ENCODE results near the gene BIK. TPM values are rescaled to one million over a fixed set of nuclear protein-coding genes. Genes with fewer than 3 reads are reported as not detected.

Gene BIK
- total RNA-seq, 1 donor from 2014 or later: 1.7 TPM

DNA sequence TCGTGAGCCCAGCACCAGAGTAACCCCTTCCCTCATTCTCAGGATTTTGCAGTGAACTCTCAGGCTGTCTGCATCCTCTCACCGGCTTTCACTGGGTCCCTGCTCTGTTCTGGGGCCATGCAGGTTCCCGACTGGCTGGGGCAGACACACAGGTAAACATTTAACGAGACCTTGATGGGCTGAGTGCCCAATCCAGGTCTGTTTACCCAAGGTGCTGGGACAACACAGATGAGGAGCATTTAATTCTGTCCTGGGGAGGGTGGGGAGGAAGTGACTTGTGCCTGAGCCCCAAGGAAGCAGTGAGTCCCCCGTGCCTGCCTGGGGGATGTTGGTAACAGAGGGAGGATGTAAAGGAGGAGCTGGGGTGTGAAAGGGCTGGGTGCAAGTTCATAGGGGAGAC lies 4.4 kb downstream of the BIK start:
- Mint-ChIP-seq H3K4me1 (ENCODE audit: low read depth) (peaks cover 14% of the 10 kb centered on the region), H3K36me3 (ENCODE audit: insufficient read depth) (no peaks in the 10 kb centered on the region), H3K27me3 (peaks cover 31% of the 10 kb centered on the region), H3K9me3 (ENCODE audit: low read depth) (no peaks in the 10 kb centered on the region), H3K4me3 (ENCODE audit: low read depth) (no peak overlapping the region), H3K27ac (no peak overlapping the region)
- TF ChIP-seq, protein P1, sequence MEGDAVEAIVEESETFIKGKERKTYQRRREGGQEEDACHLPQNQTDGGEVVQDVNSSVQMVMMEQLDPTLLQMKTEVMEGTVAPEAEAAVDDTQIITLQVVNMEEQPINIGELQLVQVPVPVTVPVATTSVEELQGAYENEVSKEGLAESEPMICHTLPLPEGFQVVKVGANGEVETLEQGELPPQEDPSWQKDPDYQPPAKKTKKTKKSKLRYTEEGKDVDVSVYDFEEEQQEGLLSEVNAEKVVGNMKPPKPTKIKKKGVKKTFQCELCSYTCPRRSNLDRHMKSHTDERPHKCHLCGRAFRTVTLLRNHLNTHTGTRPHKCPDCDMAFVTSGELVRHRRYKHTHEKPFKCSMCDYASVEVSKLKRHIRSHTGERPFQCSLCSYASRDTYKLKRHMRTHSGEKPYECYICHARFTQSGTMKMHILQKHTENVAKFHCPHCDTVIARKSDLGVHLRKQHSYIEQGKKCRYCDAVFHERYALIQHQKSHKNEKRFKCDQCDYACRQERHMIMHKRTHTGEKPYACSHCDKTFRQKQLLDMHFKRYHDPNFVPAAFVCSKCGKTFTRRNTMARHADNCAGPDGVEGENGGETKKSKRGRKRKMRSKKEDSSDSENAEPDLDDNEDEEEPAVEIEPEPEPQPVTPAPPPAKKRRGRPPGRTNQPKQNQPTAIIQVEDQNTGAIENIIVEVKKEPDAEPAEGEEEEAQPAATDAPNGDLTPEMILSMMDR (IDR thresholded peaks at IDR 0.05; ENCODE audit: unreplicated experiment): no peak
- no peak for DNase-seq (ENCODE audit: low spot score, unreplicated experiment)

- no peaks in the 10 kb centered on the region for H3K36me3 Mint-ChIP-seq (ENCODE audit: insufficient read depth)
- peaks cover 11% of the 10 kb centered on the region for H3K4me1 Mint-ChIP-seq (ENCODE audit: low read depth)
- no peak for DNase-seq (ENCODE audit: low spot score, unreplicated experiment)
- H3K27ac Mint-ChIP-seq: no peak overlapping the region
- no peak overlapping the region for H3K4me3 Mint-ChIP-seq (ENCODE audit: low read depth)
- peaks cover 20% of the 10 kb centered on the region for H3K27me3 Mint-ChIP-seq
- H3K9me3 Mint-ChIP-seq (ENCODE audit: low read depth): no peaks in the 10 kb centered on the region
- TF ChIP-seq, protein P1 (IDR thresholded peaks at IDR 0.05; ENCODE audit: unreplicated experiment): no peak
Measured at GRCh38 chr22:43116932-43117331, 6.4 kb downstream of the BIK start.

DNA sequence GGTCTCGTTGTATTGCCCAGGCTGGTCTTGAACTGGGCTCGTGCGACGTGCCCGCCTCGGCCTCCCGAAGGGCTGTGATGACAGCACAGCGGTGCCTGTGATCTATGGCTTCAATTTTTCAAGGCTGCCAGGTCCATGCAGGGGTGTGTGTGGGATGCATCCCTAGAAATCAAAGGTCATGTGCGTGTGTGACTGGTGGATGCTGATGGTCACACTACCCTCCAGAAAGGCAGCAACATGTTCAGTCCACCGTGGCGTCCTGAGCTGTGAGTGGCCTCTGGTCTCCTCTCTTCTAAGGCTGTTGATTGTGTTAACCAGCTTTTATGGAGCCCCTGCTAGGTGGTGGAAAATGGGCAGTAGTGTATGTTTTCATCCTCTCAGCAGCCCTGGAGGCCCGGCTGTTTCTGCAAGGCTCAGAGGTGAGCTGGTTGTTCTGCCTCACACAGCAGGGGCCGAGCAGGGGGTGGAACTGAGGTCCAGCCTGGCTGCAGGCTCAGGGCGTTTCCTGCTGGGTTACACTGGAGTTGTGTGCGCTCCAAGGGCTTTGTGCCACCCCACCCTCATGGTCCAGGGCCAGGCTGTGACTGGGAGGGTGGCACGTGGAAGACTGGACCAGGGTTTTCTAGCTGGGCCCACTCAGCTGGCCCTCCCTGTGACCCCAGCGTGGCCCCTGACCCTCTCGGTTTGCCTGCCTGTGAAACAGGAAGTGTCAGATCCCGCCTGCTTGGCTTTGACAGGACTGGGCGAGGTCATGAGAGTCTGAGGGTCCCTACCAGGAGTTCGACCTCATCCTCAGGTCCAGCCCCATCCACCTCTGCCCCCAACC lies 7.7 kb downstream of the BIK start:
- Mint-ChIP-seq H3K4me1 (ENCODE audit: low read depth) (peaks cover 10% of the 10 kb centered on the region), H3K4me3 (ENCODE audit: low read depth) (no peak overlapping the region), H3K27me3 (peaks cover 11% of the 10 kb centered on the region), H3K36me3 (ENCODE audit: insufficient read depth) (no peaks in the 10 kb centered on the region), H3K27ac (no peak overlapping the region), H3K9me3 (ENCODE audit: low read depth) (no peaks in the 10 kb centered on the region)
- no peak for DNase-seq (ENCODE audit: low spot score, unreplicated experiment)
- TF ChIP-seq, protein P1 (IDR thresholded peaks at IDR 0.05; ENCODE audit: unreplicated experiment): no peak

- H3K27me3 Mint-ChIP-seq: peaks cover 4% of the 10 kb centered on the region
- no peak for DNase-seq (ENCODE audit: low spot score, unreplicated experiment)
- no peak overlapping the region for H3K27ac Mint-ChIP-seq
- TF ChIP-seq, protein P1 (IDR thresholded peaks at IDR 0.05; ENCODE audit: unreplicated experiment): no peak
- H3K36me3 Mint-ChIP-seq (ENCODE audit: insufficient read depth): no peaks in the 10 kb centered on the region
- peaks cover 3% of the 10 kb centered on the region for H3K4me1 Mint-ChIP-seq (ENCODE audit: low read depth)
- H3K9me3 Mint-ChIP-seq (ENCODE audit: low read depth): no peaks in the 10 kb centered on the region
- H3K4me3 Mint-ChIP-seq (ENCODE audit: low read depth): no peak overlapping the region
Measured at GRCh38 chr22:43118953-43119458, 8.5 kb downstream of the BIK start.

GRCh38 chr22:43126501-43127165 lies 16.1 kb downstream of the BIK start:
- Mint-ChIP-seq H3K27ac (peak overlapping the region; percentile 85), H3K27me3 (no peaks in the 10 kb centered on the region), H3K36me3 (ENCODE audit: insufficient read depth) (no peaks in the 10 kb centered on the region), H3K4me3 (ENCODE audit: low read depth) (no peak overlapping the region), H3K4me1 (ENCODE audit: low read depth) (peaks cover 8% of the 10 kb centered on the region), H3K9me3 (ENCODE audit: low read depth) (no peaks in the 10 kb centered on the region)
- no peak for DNase-seq (ENCODE audit: low spot score, unreplicated experiment)
- TF ChIP-seq, protein P1 (IDR thresholded peaks at IDR 0.05; ENCODE audit: unreplicated experiment): no peak

Measured in progenitor cell of endocrine pancreas (in vitro differentiated cells).